ENCODE measurements around the gene NOXO1. TPM values are rescaled to one million over a fixed set of nuclear protein-coding genes. Genes with fewer than 3 reads are reported as not detected.
A peak's percentile ranks its signal among the peaks of the same experiment; 100 is the strongest.

NOXO1 gene
- polyA plus RNA-seq, 3 donors, result 0.09 TPM; not detected in 2

DNA sequence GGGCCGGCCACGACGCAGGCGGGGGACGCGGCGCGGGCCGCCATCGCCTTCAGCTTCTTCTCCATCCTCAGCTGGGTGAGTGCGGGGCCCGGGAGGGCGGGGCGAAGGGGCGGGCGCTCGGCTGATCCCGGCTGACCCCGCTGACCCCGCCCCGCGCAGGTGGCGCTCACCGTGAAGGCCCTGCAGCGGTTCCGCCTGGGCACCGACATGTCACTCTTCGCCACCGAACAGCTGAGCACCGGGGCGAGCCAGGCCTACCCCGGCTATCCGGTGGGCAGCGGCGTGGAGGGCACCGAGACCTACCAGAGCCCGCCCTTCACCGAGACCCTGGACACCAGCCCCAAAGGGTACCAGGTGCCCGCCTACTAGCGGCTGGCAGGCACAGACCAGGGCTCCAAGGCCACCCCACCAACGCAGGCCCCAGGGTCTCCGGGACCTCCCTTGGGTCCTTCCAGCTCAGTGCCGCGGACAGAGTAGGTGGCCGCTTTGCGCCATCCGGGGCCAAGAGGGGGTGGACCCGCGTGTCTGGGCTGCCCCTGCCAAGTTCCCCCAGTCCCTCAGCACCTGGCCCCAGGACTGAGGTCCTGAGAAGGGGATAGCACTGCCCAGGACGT is 11.5 kb upstream of the NOXO1 start:
- peaks cover 20 to 33% of the 10 kb centered on the region in 2 donors for H3K27me3 ChIP-seq (ENCODE audit: control insufficient read depth in 2 of 2, insufficient read depth in 2 of 2, low read length in 2 of 2)
- H3K27me3 Mint-ChIP-seq (ENCODE audit: low read depth in 3 of 3), result peaks cover 33 to 49% (median 42%) of the 10 kb centered on the region in 3 donors
- H3K4me1 Mint-ChIP-seq, result peaks cover 14% of the 10 kb centered on the region
- no peak overlapping the region for H3K4me2 ChIP-seq (replicated peaks; ENCODE audit: extremely low read depth, low read length, poor library complexity, severe bottlenecking)
- H3K4me3 Mint-ChIP-seq, result no peak overlapping the region
- 55% methylated on average over 50 of the region's 50 CpGs for WGBS (ENCODE audit: insufficient coverage)
- H3K4me3 ChIP-seq (replicated peaks in 1 of 3; ENCODE audit: low read depth in 2 of 3, low read length in 3 of 3), result no peak overlapping the region
- peaks cover 2% of the 10 kb centered on the region for H4K20me1 ChIP-seq (ENCODE audit: insufficient read depth, low read length)
- no peak for DNase-seq
- peaks cover 7 to 8% of the 10 kb centered on the region in 2 donors for H3K9me3 ChIP-seq (replicated peaks in 1 of 2; ENCODE audit: control insufficient read depth in 1 of 2, insufficient read depth in 1 of 2, low read length in 2 of 2)
- peaks cover 17 to 26% of the 10 kb centered on the region in 2 donors for H3K36me3 Mint-ChIP-seq
- intact Hi-C loops (cut with micrococcal nuclease), result loop anchor here in 1 of 2 donors (2.0 kb wide), 1 partner anchor 50 kb away; the partner anchor contains the start of gene MSRB1
- TF ChIP-seq, protein P1, sequence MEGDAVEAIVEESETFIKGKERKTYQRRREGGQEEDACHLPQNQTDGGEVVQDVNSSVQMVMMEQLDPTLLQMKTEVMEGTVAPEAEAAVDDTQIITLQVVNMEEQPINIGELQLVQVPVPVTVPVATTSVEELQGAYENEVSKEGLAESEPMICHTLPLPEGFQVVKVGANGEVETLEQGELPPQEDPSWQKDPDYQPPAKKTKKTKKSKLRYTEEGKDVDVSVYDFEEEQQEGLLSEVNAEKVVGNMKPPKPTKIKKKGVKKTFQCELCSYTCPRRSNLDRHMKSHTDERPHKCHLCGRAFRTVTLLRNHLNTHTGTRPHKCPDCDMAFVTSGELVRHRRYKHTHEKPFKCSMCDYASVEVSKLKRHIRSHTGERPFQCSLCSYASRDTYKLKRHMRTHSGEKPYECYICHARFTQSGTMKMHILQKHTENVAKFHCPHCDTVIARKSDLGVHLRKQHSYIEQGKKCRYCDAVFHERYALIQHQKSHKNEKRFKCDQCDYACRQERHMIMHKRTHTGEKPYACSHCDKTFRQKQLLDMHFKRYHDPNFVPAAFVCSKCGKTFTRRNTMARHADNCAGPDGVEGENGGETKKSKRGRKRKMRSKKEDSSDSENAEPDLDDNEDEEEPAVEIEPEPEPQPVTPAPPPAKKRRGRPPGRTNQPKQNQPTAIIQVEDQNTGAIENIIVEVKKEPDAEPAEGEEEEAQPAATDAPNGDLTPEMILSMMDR (IDR thresholded peaks at IDR 0.05), result no peak
- H3K4me1 ChIP-seq (ENCODE audit: control insufficient read depth in 1 of 2, insufficient read depth in 2 of 2, low read length in 2 of 2), result peaks cover 18% of the 10 kb centered on the region in 2 donors
- no peaks in the 10 kb centered on the region for H3K79me2 ChIP-seq (ENCODE audit: insufficient read depth, low read length)
- H3K27ac Mint-ChIP-seq, result no peak overlapping the region
- H3K9me3 Mint-ChIP-seq, result peaks cover 0 to 16% (median 11%) of the 10 kb centered on the region in 7 donors
- H3K9ac ChIP-seq (ENCODE audit: insufficient read depth, low read length, poor library complexity, severe bottlenecking), result no peak overlapping the region
- peaks cover 5 to 12% of the 10 kb centered on the region in 2 donors for H3K36me3 ChIP-seq (replicated peaks in 1 of 2; ENCODE audit: control insufficient read depth in 1 of 2, insufficient read depth in 2 of 2, low read length in 2 of 2)
- H2AFZ ChIP-seq (ENCODE audit: insufficient read depth, low read depth, low read length, poor library complexity, severe bottlenecking), result peak overlapping the region; percentile 63
- H3K27ac ChIP-seq (ENCODE audit: low read depth in 1 of 2, low read length in 2 of 2), result no peak overlapping the region

DNA sequence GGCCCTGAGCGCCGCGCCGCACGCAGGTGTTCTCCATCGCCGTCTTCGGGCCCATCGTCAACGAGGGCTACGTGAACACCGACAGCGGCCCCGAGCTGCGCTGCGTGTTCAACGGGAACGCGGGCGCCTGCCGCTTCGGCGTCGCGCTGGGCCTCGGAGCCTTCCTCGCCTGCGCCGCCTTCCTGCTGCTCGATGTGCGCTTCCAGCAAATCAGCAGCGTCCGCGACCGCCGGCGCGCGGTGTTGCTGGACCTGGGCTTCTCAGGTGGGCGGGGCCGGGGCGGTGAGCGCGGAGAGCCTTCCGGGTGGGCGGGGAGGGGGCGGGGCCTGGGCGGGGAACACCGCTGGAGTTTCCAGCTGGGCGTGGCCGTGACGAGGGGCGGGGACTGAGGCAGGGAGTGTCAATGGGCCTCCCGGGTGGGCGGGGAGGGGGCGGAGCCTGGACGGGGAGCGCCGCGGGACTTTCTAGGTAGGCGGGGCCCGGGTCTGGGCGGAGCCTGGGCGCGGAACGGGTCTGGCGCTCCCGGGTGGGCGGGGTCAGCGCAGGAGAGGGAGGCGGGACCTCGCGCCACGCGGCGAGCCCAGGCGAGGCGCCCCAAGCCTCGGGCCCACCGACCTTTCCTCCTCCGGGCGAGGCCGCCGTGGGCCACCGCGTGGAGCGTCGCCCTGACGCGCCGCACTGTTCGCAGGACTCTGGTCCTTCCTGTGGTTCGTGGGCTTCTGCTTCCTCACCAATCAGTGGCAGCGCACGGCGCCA is 10.9 kb upstream of the NOXO1 start:
- peaks cover 14% of the 10 kb centered on the region for H3K4me1 Mint-ChIP-seq
- peaks cover 20 to 33% of the 10 kb centered on the region in 2 donors for H3K27me3 ChIP-seq (ENCODE audit: control insufficient read depth in 2 of 2, insufficient read depth in 2 of 2, low read length in 2 of 2)
- peaks cover 15 to 21% of the 10 kb centered on the region in 2 donors for H3K36me3 Mint-ChIP-seq
- peak overlapping the region; percentile 71 for H2AFZ ChIP-seq (ENCODE audit: insufficient read depth, low read depth, low read length, poor library complexity, severe bottlenecking)
- H3K9ac ChIP-seq (ENCODE audit: insufficient read depth, low read length, poor library complexity, severe bottlenecking), result peak overlapping the region; percentile 46
- H3K4me3 Mint-ChIP-seq, result peak overlapping the region; percentile 57 to 64
- peak; percentile 90 to 96 (median 95) for DNase-seq
- no peak overlapping the region for H3K27ac Mint-ChIP-seq
- peaks cover 35 to 52% (median 42%) of the 10 kb centered on the region in 3 donors for H3K27me3 Mint-ChIP-seq (ENCODE audit: low read depth in 3 of 3)
- H3K9me3 Mint-ChIP-seq, result peaks cover 0 to 16% (median 11%) of the 10 kb centered on the region in 7 donors
- H3K27ac ChIP-seq (ENCODE audit: low read depth in 1 of 2, low read length in 2 of 2), result peak overlapping the region in 1 of 2 donors; percentile 26
- TF ChIP-seq, protein P1 (IDR thresholded peaks at IDR 0.05), result no peak
- intact Hi-C loops (cut with micrococcal nuclease), result loop anchor here in 1 of 2 donors (2.0 kb wide), 1 partner anchor 49 kb away; the partner anchor contains the start of gene MSRB1
- H3K79me2 ChIP-seq (ENCODE audit: insufficient read depth, low read length), result no peaks in the 10 kb centered on the region
- H3K4me2 ChIP-seq (replicated peaks; ENCODE audit: extremely low read depth, low read length, poor library complexity, severe bottlenecking), result peak overlapping the region; percentile 64
- WGBS (ENCODE audit: insufficient coverage), result 5% methylated on average over 75 of the region's 96 CpGs
- H4K20me1 ChIP-seq (ENCODE audit: insufficient read depth, low read length), result peaks cover 2% of the 10 kb centered on the region
- H3K36me3 ChIP-seq (replicated peaks in 1 of 2; ENCODE audit: control insufficient read depth in 1 of 2, insufficient read depth in 2 of 2, low read length in 2 of 2), result peaks cover 0 to 5% of the 10 kb centered on the region in 2 donors
- H3K4me3 ChIP-seq (replicated peaks in 1 of 3; ENCODE audit: low read depth in 2 of 3, low read length in 3 of 3), result peak overlapping the region in 1 of 3 experiments; percentile 57
- H3K4me1 ChIP-seq (ENCODE audit: control insufficient read depth in 1 of 2, insufficient read depth in 2 of 2, low read length in 2 of 2), result peaks cover 18% of the 10 kb centered on the region in 2 donors
- peaks cover 7 to 8% of the 10 kb centered on the region in 2 donors for H3K9me3 ChIP-seq (replicated peaks in 1 of 2; ENCODE audit: control insufficient read depth in 1 of 2, insufficient read depth in 1 of 2, low read length in 2 of 2)
